Ascending aorta (tissue), 2 donors: Measurements from ENCODE around the gene CSRP2. TPM values are rescaled to one million over a fixed set of nuclear protein-coding genes. Genes with fewer than 3 reads are reported as not detected.

Source experiments
- DNase-seq, 2 donors: peaks; one replicate each; pipeline ENCODE4 v3.0.0-alpha.2; 2019; ENCODE audit warnings: low spot score in 2 of 2
- H3K27ac ChIP-seq, 2 donors: fragments of 200-600 bp; sonication (generic); one replicate each; pipeline ENCODE4 v1.5.1; 2016 to 2017; ENCODE audit warnings: mild to moderate bottlenecking in 1 of 2
- H3K27me3 ChIP-seq: fragments of 200-600 bp; sonication (generic); one replicate; pipeline ENCODE4 v1.5.1; 2017
- H3K36me3 ChIP-seq, 2 donors: fragments of 200-600 bp; sonication (generic); one replicate each; pipeline ENCODE4 v1.5.1; 2016
- H3K4me1 ChIP-seq, 2 donors: fragments of 200-600 bp; sonication (generic); one replicate each; pipeline ENCODE4 v1.5.1; 2016 to 2017; ENCODE audit warnings: mild to moderate bottlenecking in 1 of 2
- H3K4me3 ChIP-seq, 2 donors: fragments of 200-600 bp; sonication (generic); one replicate each; pipeline ENCODE4 v1.5.1; 2016 to 2017; ENCODE audit warnings: mild to moderate bottlenecking in 1 of 2
- H3K9me3 ChIP-seq, 2 donors: fragments of 200-600 bp; sonication (generic); one replicate each; pipeline ENCODE4 v1.5.1; 2016
- CTCF ChIP-seq, 3 experiments: fragments of 200-600 bp in 2 of 3; fragments of 450-650 bp in 1 of 3; sonication (generic) in 2 of 3; IDR thresholded peaks; one replicate each; pipeline ENCODE4 v1.5.1; 2016 to 2019; ENCODE audit warnings: antibody characterized with exemption in 3 of 3, mild to moderate bottlenecking in 1 of 3, moderate library complexity in 1 of 3
- intact Hi-C: fragments of 100-400 bp; cut with DNase I; formaldehyde crosslinking; loops from one replicate; pipeline ENCODE4 v1.15.1; 2023
- total RNA-seq: library from RNA; depleted of rRNA; stranded (reverse); fragments of >200 nt; gene quantifications from one replicate; pipeline ENCODE4 v1.1.0, GENCODE V29; 2016

CSRP2 gene
- total RNA-seq, 1 donor from 2014 or later, result 59.7 TPM

DNA sequence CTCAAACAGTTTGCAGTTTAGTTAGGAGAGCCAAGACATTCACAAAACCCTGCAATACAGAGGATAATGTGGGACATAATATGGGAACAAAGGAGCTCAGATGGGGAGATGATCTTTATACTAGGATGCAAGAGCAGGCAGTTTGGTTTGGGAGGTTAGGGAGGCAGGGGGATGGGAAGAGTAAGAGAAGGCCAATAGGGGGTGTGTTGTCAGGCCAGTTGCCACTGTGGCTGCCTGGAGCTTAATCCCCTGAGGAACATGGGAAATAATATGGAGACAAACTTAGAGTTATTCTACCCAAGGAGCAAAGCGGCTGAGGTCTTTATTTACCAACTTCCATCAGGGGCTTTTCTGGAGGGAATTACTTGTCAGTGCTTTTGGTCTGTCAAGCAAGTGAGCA, 10.0 kb upstream of the CSRP2 start:
- Histone ChIP-seq H3K4me3 (no peak overlapping the region), H3K36me3 (no peaks in the 10 kb centered on the region), H3K4me1 (no peaks in the 10 kb centered on the region), H3K27ac (no peak overlapping the region), H3K9me3 (peaks cover 0 to 2% of the 10 kb centered on the region in 2 donors), H3K27me3 (no peaks in the 10 kb centered on the region)
- no peak for TF ChIP-seq CTCF (IDR thresholded peaks at IDR 0.05)
- intact Hi-C loops, result no loop called here
- no peak for DNase-seq

DNA sequence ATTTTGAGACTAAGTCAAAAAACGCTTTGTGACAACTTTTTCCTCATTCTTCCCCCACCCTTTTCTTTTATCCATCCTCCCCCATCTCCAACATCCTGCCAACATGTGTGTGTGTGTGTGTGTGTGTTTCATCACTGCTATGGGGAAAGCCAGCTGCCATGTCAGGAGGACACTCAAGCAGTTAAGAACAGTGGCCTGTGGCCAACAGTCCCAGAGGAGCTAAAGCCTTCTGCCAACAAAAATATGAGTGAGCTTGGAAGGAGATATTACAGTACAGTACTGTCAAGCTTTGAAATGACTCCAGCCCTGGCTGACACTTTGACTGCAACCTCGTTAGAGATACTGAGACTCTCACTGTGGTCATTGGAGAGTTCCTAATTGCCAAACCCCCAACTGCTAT, 5.0 kb upstream of the CSRP2 start:
- Histone ChIP-seq H3K9me3 (peaks cover 0 to 4% of the 10 kb centered on the region in 2 donors), H3K27me3 (no peaks in the 10 kb centered on the region), H3K27ac (no peak overlapping the region), H3K36me3 (no peaks in the 10 kb centered on the region), H3K4me1 (peaks cover 0 to 21% of the 10 kb centered on the region in 2 donors), H3K4me3 (no peak overlapping the region)
- no peak for TF ChIP-seq CTCF (IDR thresholded peaks at IDR 0.05)
- intact Hi-C loops, result no loop called here
- DNase-seq, result no peak

DNA sequence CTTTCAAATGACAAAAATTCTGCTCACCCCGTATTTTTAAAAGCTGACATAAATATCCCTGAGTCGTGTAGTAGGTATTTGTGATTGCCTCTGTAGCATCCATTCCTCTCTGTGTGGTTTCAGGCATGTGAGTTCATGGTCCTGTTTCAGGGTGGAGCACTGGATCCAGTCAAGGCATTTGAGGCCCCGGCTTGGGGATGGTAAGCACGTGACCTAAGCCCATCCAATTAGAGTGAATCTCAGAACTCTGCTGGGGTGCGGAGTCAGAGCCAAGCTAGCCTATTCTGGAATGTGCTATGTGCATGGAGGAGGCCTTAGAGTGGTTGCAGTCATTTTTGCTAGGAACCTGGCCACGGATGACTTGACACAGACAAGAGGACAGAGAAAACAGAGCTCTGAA, 4.3 kb upstream of the CSRP2 start:
- intact Hi-C loops, result no loop called here
- peaks cover 0 to 21% of the 10 kb centered on the region in 2 donors for H3K4me1 ChIP-seq
- DNase-seq, result no peak
- TF ChIP-seq CTCF (IDR thresholded peaks at IDR 0.05), result no peak
- H3K27me3 ChIP-seq, result no peaks in the 10 kb centered on the region
- no peaks in the 10 kb centered on the region for H3K36me3 ChIP-seq
- H3K9me3 ChIP-seq, result peaks cover 0 to 4% of the 10 kb centered on the region in 2 donors
- H3K27ac ChIP-seq, result no peak overlapping the region
- no peak overlapping the region for H3K4me3 ChIP-seq

- TF ChIP-seq CTCF (IDR thresholded peaks at IDR 0.05), result no peak
- H3K4me1 ChIP-seq, result peaks cover 0 to 21% of the 10 kb centered on the region in 2 donors
These were observed 3.5 kb upstream of the CSRP2 start for GRCh38 chr12:76882367-76882766.

GRCh38 chr12:76881142-76881541, 2.3 kb upstream of the CSRP2 start:
- TF ChIP-seq CTCF (IDR thresholded peaks at IDR 0.05), result no peak
- intact Hi-C loops, result no loop called here

More at GRCh38 chr12:76882367-76882766, 3.5 kb upstream of the CSRP2 start:
- no peak overlapping the region for H3K27ac ChIP-seq
- no peaks in the 10 kb centered on the region for H3K27me3 ChIP-seq
- intact Hi-C loops, result no loop called here
- DNase-seq, result no peak
- no peak overlapping the region for H3K4me3 ChIP-seq
- peaks cover 0 to 4% of the 10 kb centered on the region in 2 donors for H3K9me3 ChIP-seq
- H3K36me3 ChIP-seq, result no peaks in the 10 kb centered on the region

GRCh38 chr12:76880519-76881023, 1.8 kb upstream of the CSRP2 start:
- Histone ChIP-seq H3K4me1 (peaks cover 0 to 26% of the 10 kb centered on the region in 2 donors), H3K36me3 (no peaks in the 10 kb centered on the region), H3K4me3 (no peak overlapping the region), H3K27ac (peak overlapping the region; percentile 94 to 98), H3K27me3 (no peaks in the 10 kb centered on the region), H3K9me3 (peaks cover 0 to 4% of the 10 kb centered on the region in 2 donors)
- no peak for TF ChIP-seq CTCF (IDR thresholded peaks at IDR 0.05)
- intact Hi-C loops, result no loop called here
- DNase-seq, result no peak

More at GRCh38 chr12:76881142-76881541, 2.3 kb upstream of the CSRP2 start:
- H3K27ac ChIP-seq, result peak overlapping the region; percentile 94 to 98
- DNase-seq, result no peak
- peaks cover 0 to 4% of the 10 kb centered on the region in 2 donors for H3K9me3 ChIP-seq
- no peaks in the 10 kb centered on the region for H3K27me3 ChIP-seq
- H3K4me1 ChIP-seq, result peaks cover 0 to 24% of the 10 kb centered on the region in 2 donors
- no peak overlapping the region for H3K4me3 ChIP-seq
- no peaks in the 10 kb centered on the region for H3K36me3 ChIP-seq
